ENCODE measurements around the gene ABHD15.

- TF ChIP-seq EZH2 (IDR thresholded peaks at IDR 0.05; ENCODE audit: insufficient read depth, poor library complexity, severe bottlenecking) (no peak), EZH2phosphoT487 (IDR thresholded peaks at IDR 0.05; ENCODE audit: insufficient read depth, low read depth) (no peak)
Observed at GRCh38 chr17:29571883-29572681, 5.2 kb upstream of the ABHD15 start.
